ENCODE data around the gene LIMD2. TPM values are rescaled to one million over a fixed set of nuclear protein-coding genes. Genes with fewer than 3 reads are reported as not detected.

Gene LIMD2
- total RNA-seq, 2 donors from 2014 or later = 2.7 to 5.6 TPM

- no peak for TF ChIP-seq CTCF (IDR thresholded peaks at IDR 0.05)
- Histone ChIP-seq H3K9me3 (no peaks in the 10 kb centered on the region), H3K4me1 (no peaks in the 10 kb centered on the region), H3K27ac (no peak overlapping the region), H3K27me3 (no peaks in the 10 kb centered on the region), H3K4me3 (no peak overlapping the region), H3K36me3 (peaks cover 74% of the 10 kb centered on the region)
- no peak for DNase-seq (ENCODE audit: low spot score)
These were observed 41.6 kb downstream of the LIMD2 start for GRCh38 chr17:63658366-63658765.

GRCh38 chr17:63657786-63658185 lies 42.1 kb downstream of the LIMD2 start:
- no peak for DNase-seq (ENCODE audit: low spot score)
- Histone ChIP-seq H3K4me1 (no peaks in the 10 kb centered on the region), H3K9me3 (no peaks in the 10 kb centered on the region), H3K4me3 (no peak overlapping the region), H3K27me3 (no peaks in the 10 kb centered on the region), H3K27ac (no peak overlapping the region), H3K36me3 (peaks cover 73% of the 10 kb centered on the region)
- TF ChIP-seq CTCF (IDR thresholded peaks at IDR 0.05) = no peak

GRCh38 chr17:63653050-63653449 lies 46.9 kb downstream of the LIMD2 start:
- Histone ChIP-seq H3K4me3 (no peak overlapping the region), H3K36me3 (peaks cover 38% of the 10 kb centered on the region), H3K27me3 (no peaks in the 10 kb centered on the region), H3K27ac (no peak overlapping the region), H3K9me3 (no peaks in the 10 kb centered on the region), H3K4me1 (peaks cover 0 to 6% of the 10 kb centered on the region in 2 donors)
- no peak for DNase-seq (ENCODE audit: low spot score)
- TF ChIP-seq CTCF (IDR thresholded peaks at IDR 0.05) = no peak

- Histone ChIP-seq H3K4me1 (peaks cover 0 to 9% of the 10 kb centered on the region in 2 donors), H3K36me3 (peaks cover 36% of the 10 kb centered on the region), H3K4me3 (no peak overlapping the region), H3K27me3 (no peaks in the 10 kb centered on the region), H3K27ac (no peak overlapping the region), H3K9me3 (no peaks in the 10 kb centered on the region)
- no peak for TF ChIP-seq CTCF (IDR thresholded peaks at IDR 0.05)
- DNase-seq (ENCODE audit: low spot score) = no peak
These were observed 47.8 kb downstream of the LIMD2 start for GRCh38 chr17:63652106-63652505.

GRCh38 chr17:63649813-63650212 lies 50.1 kb downstream of the LIMD2 start:
- no peaks in the 10 kb centered on the region for H3K9me3 ChIP-seq
- H3K36me3 ChIP-seq = peaks cover 35% of the 10 kb centered on the region
- no peak for DNase-seq (ENCODE audit: low spot score)
- TF ChIP-seq CTCF (IDR thresholded peaks at IDR 0.05) = no peak
- H3K4me3 ChIP-seq = no peak overlapping the region
- H3K27ac ChIP-seq = no peak overlapping the region
- H3K27me3 ChIP-seq = no peaks in the 10 kb centered on the region
- H3K4me1 ChIP-seq = peaks cover 0 to 28% of the 10 kb centered on the region in 2 donors

GRCh38 chr17:63647936-63648335 lies 52.0 kb downstream of the LIMD2 start:
- Histone ChIP-seq H3K27me3 (no peaks in the 10 kb centered on the region), H3K9me3 (no peaks in the 10 kb centered on the region), H3K36me3 (peaks cover 28% of the 10 kb centered on the region), H3K27ac (no peak overlapping the region), H3K4me1 (peaks cover 0 to 28% of the 10 kb centered on the region in 2 donors), H3K4me3 (no peak overlapping the region)
- no peak for TF ChIP-seq CTCF (IDR thresholded peaks at IDR 0.05)
- DNase-seq (ENCODE audit: low spot score) = no peak
